Measurements from ENCODE around the gene NSA2.

The NSA2 gene

DNA sequence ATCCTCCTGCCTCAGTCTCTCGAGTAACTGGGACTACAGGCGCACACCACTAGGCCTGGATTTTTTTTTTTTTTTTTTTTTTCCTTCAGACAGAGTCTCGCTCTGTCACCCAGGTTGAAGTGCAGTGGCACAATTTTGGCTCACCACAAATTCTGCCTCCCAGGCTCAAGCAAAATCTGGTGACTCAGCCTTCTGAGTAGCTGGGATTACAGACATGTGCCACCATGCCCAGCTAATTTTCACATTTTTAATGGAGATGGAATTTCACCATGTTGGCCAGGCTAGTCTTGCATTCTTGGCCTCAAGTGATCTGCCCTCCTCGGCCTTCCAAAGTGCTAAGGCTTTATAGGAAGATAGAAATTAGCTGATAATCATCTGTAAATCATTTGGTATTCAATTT lies 43.9 kb downstream of the NSA2 start:
- no peak overlapping the region for H3K4me3 ChIP-seq (ENCODE audit: extremely low read depth, insufficient read depth, low read length, poor library complexity, severe bottlenecking)
- no peaks in the 10 kb centered on the region for H3K9me3 ChIP-seq (ENCODE audit: control insufficient read depth, low read length)
- H3K36me3 ChIP-seq (ENCODE audit: control insufficient read depth, insufficient read depth, low read length), result peaks cover 3% of the 10 kb centered on the region
- H3K4me1 ChIP-seq (ENCODE audit: control insufficient read depth, insufficient read depth, low read length, poor library complexity, severe bottlenecking), result no peaks in the 10 kb centered on the region
- H3K27ac ChIP-seq (ENCODE audit: low read depth, low read length, severe bottlenecking), result no peak overlapping the region
- 90 to 94% methylated on average over 2 to 3 of the region's 4 CpGs for WGBS, 2 experiments (ENCODE audit: insufficient coverage in 2 of 2)

DNA sequence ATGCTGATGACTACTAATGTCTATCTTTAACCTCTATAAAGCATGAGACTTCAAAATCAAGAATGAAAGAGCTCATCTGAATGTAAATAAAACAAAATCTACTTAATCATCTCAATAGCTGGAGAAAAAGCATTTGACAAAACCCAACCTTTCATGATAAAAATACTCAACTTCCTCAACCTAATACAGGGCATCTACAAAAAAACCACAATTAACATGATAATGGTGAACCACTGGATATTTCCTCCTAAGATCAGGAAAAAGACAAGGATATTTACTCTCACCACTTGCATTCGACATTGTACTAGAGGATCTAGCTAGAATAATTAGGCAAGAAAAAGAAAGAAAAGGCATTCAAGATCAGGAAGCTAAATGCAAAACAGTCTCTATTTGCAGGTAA lies 49.8 kb downstream of the NSA2 start:
- WGBS, 2 experiments (ENCODE audit: insufficient coverage in 2 of 2), result no CpG with 5 or more reads among the region's 1 CpG

DNA sequence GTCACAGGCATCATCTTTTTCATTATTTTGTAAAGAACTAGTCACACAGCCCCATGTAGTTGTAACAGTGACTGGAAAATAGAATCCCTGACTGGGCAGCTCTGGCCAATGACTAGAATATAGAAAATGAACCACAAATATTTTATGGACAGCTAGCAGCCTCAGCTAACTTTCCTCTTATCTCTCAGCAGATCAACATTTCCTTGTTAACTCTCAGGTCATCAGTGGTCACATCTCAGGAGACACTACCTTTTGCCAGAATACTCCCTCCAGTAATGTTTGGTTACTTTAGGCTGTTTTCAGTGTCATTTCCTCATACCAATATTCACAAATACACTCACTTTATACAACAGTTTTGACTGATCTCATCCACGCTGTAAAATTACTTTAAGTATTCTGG lies 55.2 kb downstream of the NSA2 start:
- WGBS, 2 experiments (ENCODE audit: insufficient coverage in 2 of 2), result 78 to 100% methylated on average over 1 of the region's 1 CpG
- H3K4me3 ChIP-seq (ENCODE audit: extremely low read depth, insufficient read depth, low read length, poor library complexity, severe bottlenecking), result no peak overlapping the region

More for the DNA sequence above, 49.8 kb downstream of the NSA2 start:
- Histone ChIP-seq H3K36me3 (ENCODE audit: control insufficient read depth, insufficient read depth, low read length) (no peaks in the 10 kb centered on the region), H3K9me3 (ENCODE audit: control insufficient read depth, low read length) (no peaks in the 10 kb centered on the region), H3K4me1 (ENCODE audit: control insufficient read depth, insufficient read depth, low read length, poor library complexity, severe bottlenecking) (no peaks in the 10 kb centered on the region), H3K27ac (ENCODE audit: low read depth, low read length, severe bottlenecking) (no peak overlapping the region), H3K4me3 (ENCODE audit: extremely low read depth, insufficient read depth, low read length, poor library complexity, severe bottlenecking) (no peak overlapping the region)

DNA sequence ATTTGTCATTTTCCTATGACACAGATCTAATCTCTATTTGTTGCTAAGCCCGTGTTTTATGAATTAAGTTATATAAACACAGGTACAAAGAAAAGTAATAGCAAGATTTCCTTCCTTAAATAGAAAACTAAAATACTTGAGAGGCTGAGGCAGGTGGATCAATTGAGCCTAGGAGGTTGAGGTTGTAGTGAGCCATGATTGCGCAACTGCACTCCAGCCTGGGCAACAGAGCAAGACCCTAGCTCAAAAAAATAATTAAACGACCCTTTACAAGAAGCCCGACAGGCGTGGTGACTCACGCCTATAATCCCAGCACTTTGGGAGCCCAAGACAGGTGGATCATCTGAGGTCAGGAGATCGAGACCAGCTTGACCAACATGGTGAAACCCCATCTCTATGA lies 62.4 kb downstream of the NSA2 start:
- H3K4me3 ChIP-seq (ENCODE audit: extremely low read depth, insufficient read depth, low read length, poor library complexity, severe bottlenecking), result no peak overlapping the region
- H3K36me3 ChIP-seq (ENCODE audit: control insufficient read depth, insufficient read depth, low read length), result no peaks in the 10 kb centered on the region
- 80 to 86% methylated on average over 5 to 6 of the region's 7 CpGs for WGBS, 2 experiments (ENCODE audit: insufficient coverage in 2 of 2)
- no peaks in the 10 kb centered on the region for H3K9me3 ChIP-seq (ENCODE audit: control insufficient read depth, low read length)
- H3K4me1 ChIP-seq (ENCODE audit: control insufficient read depth, insufficient read depth, low read length, poor library complexity, severe bottlenecking), result no peaks in the 10 kb centered on the region
- H3K27ac ChIP-seq (ENCODE audit: low read depth, low read length, severe bottlenecking), result no peak overlapping the region

More for the DNA sequence above, 55.2 kb downstream of the NSA2 start:
- Histone ChIP-seq H3K4me1 (ENCODE audit: control insufficient read depth, insufficient read depth, low read length, poor library complexity, severe bottlenecking) (no peaks in the 10 kb centered on the region), H3K9me3 (ENCODE audit: control insufficient read depth, low read length) (no peaks in the 10 kb centered on the region), H3K27ac (ENCODE audit: low read depth, low read length, severe bottlenecking) (no peak overlapping the region), H3K36me3 (ENCODE audit: control insufficient read depth, insufficient read depth, low read length) (no peaks in the 10 kb centered on the region)
